Kidney (tissue), 14 donors: ENCODE measurements around the gene CNOT10. TPM values are rescaled to one million over a fixed set of nuclear protein-coding genes. Genes with fewer than 3 reads are reported as not detected.
"Not testable (repeated sequence)": the region's sequence is repeated elsewhere in the genome, so short reads cannot be mapped to it uniquely, and the experiment has no call there.

Experiments
- DNase-seq, 5 donors: peaks; one replicate each; pipeline ENCODE4 v3.0.0-alpha.2; 2013 to 2020
- FAIRE-seq: peaks from 2 replicates; lab custom pipeline; 2012; peaks lifted over from hg19 to GRCh38; lab: Jason Lieb, UNC
- H3K27ac ChIP-seq, 2 donors: one replicate each; pipeline ENCODE4 v1.7.0; 2013; ENCODE audit warnings: low read depth in 2 of 2, low read length in 2 of 2, inconsistent platforms in 1 of 2
- H3K27me3 ChIP-seq: one replicate; pipeline ENCODE4 v1.7.1; 2013; ENCODE audit warnings: low read length, inconsistent platforms; ENCODE audit not compliant: control insufficient read depth, insufficient read depth
- H3K36me3 ChIP-seq, 3 donors: one replicate each; pipeline versions ENCODE4 v1.7.0 to v1.7.1; 2013; ENCODE audit warnings: low read length in 3 of 3, control low read depth in 1 of 3, inconsistent platforms in 1 of 3; ENCODE audit not compliant: insufficient read depth in 3 of 3, control insufficient read depth in 2 of 3
- H3K4me1 ChIP-seq, 3 donors: one replicate each; pipeline versions ENCODE4 v1.7.0 to v1.7.1; 2013; ENCODE audit warnings: low read length in 3 of 3, inconsistent platforms in 1 of 3, low read depth in 1 of 3; ENCODE audit not compliant: control insufficient read depth in 2 of 3, insufficient read depth in 2 of 3
- H3K4me3 ChIP-seq, 3 donors: one replicate each; pipeline versions ENCODE4 v1.7.0 to v1.8.1; 2013; ENCODE audit warnings: low read length in 3 of 3, control low read depth in 1 of 3, inconsistent platforms in 1 of 3
- H3K9ac ChIP-seq, 3 donors: one replicate each; pipeline versions ENCODE4 v1.7.0 to v1.7.1; 2013; ENCODE audit warnings: low read length in 3 of 3, control low read depth in 1 of 3, inconsistent platforms in 1 of 3
- H3K9me3 ChIP-seq, 3 donors: one replicate each; pipeline versions ENCODE4 v1.7.0 to v1.7.1; 2013; ENCODE audit warnings: low read length in 3 of 3, control low read depth in 1 of 3, inconsistent platforms in 1 of 3; ENCODE audit not compliant: control insufficient read depth in 2 of 3, insufficient read depth in 1 of 3
- CTCF ChIP-seq: IDR thresholded peaks from 3 replicates; pipeline ENCODE4 v1.5.1; 2012; ENCODE audit warnings: mild to moderate bottlenecking, moderate library complexity, borderline replicate concordance; ENCODE audit not compliant: insufficient read depth; ENCODE audit errors: extremely low read depth
- intact Hi-C: fragments of 100-400 bp; cut with DNase I; formaldehyde crosslinking; loops from one replicate; pipeline ENCODE4 v1.11.1; 2022
- polyA plus RNA-seq: library from polyadenylated mRNA; stranded (reverse); fragments of 350-450 nt; fragmentation: Illumina TruSeq; extraction: RNeasy Lipid Tissue Mini Kit (QIAGEN cat#74804); gene quantifications from one replicate; pipeline ENCODE4 v1.2.3, GENCODE V29; 2014; ENCODE audit warnings: low read depth, low replicate concordance; ENCODE audit not compliant: insufficient read depth
- total RNA-seq: library from RNA; stranded (reverse); fragmentation: NEBNext Ultra II Directional; extraction: Animal tissue kit (Norgen Biotek cat#: 25700); gene quantifications from one replicate; pipeline ENCODE4 v1.2.1, GENCODE V29; 2021
- donor health status: control.
- donor health status: control.
- donor health status: control.
- donor health status: control.
- donor health status: control.
- donor health status: DM: yes; HTN: yes; CAD: no.
- donor health status: Normal renal cell carcinoma (clear cell type).

Gene CNOT10
- total and polyA plus RNA-seq, 2 donors from 2014 or later, result 19.0 to 34.0 TPM

- Histone ChIP-seq H3K27ac (no peak overlapping the region), H3K9ac (no peak overlapping the region), H3K4me3 (no peak overlapping the region), H3K27me3 (no peaks in the 10 kb centered on the region), H3K9me3 (no peaks in the 10 kb centered on the region), H3K4me1 (peaks cover 0 to 3% (median 3%) of the 10 kb centered on the region in 3 donors), H3K36me3 (no peaks in the 10 kb centered on the region)
- intact Hi-C loops, result loop anchor here (5.0 kb wide), 1 partner anchor 150 kb away; no protein-coding TSS in a partner anchor
- DNase-seq (peak in 1 of 5 donors; percentile 15), FAIRE-seq (no peak)
- TF ChIP-seq CTCF, result no peak
These were observed 22.3 kb upstream of the CNOT10 start for GRCh38 chr3:32662647-32663046.

- H3K27me3 ChIP-seq, H3K9me3 ChIP-seq, H3K36me3 ChIP-seq, H3K4me1 ChIP-seq, H3K4me3 ChIP-seq, H3K9ac ChIP-seq, H3K27ac ChIP-seq: not testable (repeated sequence)
- intact Hi-C loops, result loop anchor here (5.0 kb wide), 1 partner anchor 152 kb away; no protein-coding TSS in a partner anchor
- FAIRE-seq (peak; percentile 95), DNase-seq (peak in 2 of 5 donors; percentile 49 to 56)
- TF ChIP-seq CTCF, result peak; percentile 52
These were observed 20.3 kb upstream of the CNOT10 start for GRCh38 chr3:32664630-32665075.

- no peak for DNase-seq
- Histone ChIP-seq H3K4me1 (peaks cover 0 to 3% (median 2%) of the 10 kb centered on the region in 3 donors), H3K4me3 (no peak overlapping the region), H3K9ac (no peak overlapping the region), H3K9me3 (no peaks in the 10 kb centered on the region), H3K36me3 (no peaks in the 10 kb centered on the region), H3K27me3 (no peaks in the 10 kb centered on the region), H3K27ac (no peak overlapping the region)
- FAIRE-seq, result no peak
- TF ChIP-seq CTCF, result no peak
- intact Hi-C loops, result no loop called here
These were observed 17.9 kb upstream of the CNOT10 start for GRCh38 chr3:32667072-32667582.

- H3K9ac ChIP-seq, H3K27ac ChIP-seq, FAIRE-seq, H3K9me3 ChIP-seq, H3K4me1 ChIP-seq, H3K27me3 ChIP-seq, DNase-seq, H3K36me3 ChIP-seq, H3K4me3 ChIP-seq, intact Hi-C loops: not testable (repeated sequence)
These were observed 15.8 kb upstream of the CNOT10 start for GRCh38 chr3:32669226-32669625.

GRCh38 chr3:32673730-32674129, 11.3 kb upstream of the CNOT10 start:
- H3K27me3 ChIP-seq, H3K9ac ChIP-seq, H3K27ac ChIP-seq, H3K4me3 ChIP-seq, H3K36me3 ChIP-seq, H3K9me3 ChIP-seq, FAIRE-seq, H3K4me1 ChIP-seq, intact Hi-C loops, DNase-seq: not testable (repeated sequence)
